DOHH2 (cell line): Measurements from ENCODE around the gene BCL2A1.

Experiments used
- H3F3A ChIP-seq: fragments of 200-600 bp; sonication (generic), shearing (Covaris generic); 2 replicates; pipeline ENCODE4 v1.6.0; 2016; ENCODE audit warnings: antibody characterized with exemption, mild to moderate bottlenecking; ENCODE audit not compliant: control insufficient read depth, insufficient read depth
- H3K27ac ChIP-seq: fragments of 200-600 bp; sonication (generic); 2 replicates; pipeline ENCODE4 v1.5.1; 2014; ENCODE audit warnings: low read depth, mild to moderate bottlenecking, low read length, moderate library complexity
- H3K27me3 ChIP-seq: fragments of 200-600 bp; sonication (generic); 2 replicates; pipeline ENCODE4 v1.6.1; 2014; ENCODE audit warnings: mild to moderate bottlenecking, low read length, mixed read lengths; ENCODE audit not compliant: control insufficient read depth
- H3K36me3 ChIP-seq: fragments of 200-600 bp; sonication (generic); 2 replicates; pipeline ENCODE4 v1.6.1; 2014; ENCODE audit warnings: mild to moderate bottlenecking, low read length, moderate library complexity, mixed read lengths; ENCODE audit not compliant: control insufficient read depth
- H3K4me1 ChIP-seq: fragments of 200-600 bp; sonication (generic); 2 replicates; pipeline ENCODE4 v1.6.1; 2014; ENCODE audit warnings: mild to moderate bottlenecking, low read length, mixed read lengths; ENCODE audit not compliant: control insufficient read depth
- H3K4me2 ChIP-seq: fragments of 200-600 bp; sonication (generic); 2 replicates; pipeline ENCODE4 v1.6.0; 2014; ENCODE audit warnings: mild to moderate bottlenecking, low read length, moderate library complexity
- H3K4me3 ChIP-seq: fragments of 200-600 bp; sonication (generic); 2 replicates; pipeline ENCODE4 v1.5.1; 2014; ENCODE audit warnings: mild to moderate bottlenecking, low read length, mixed read lengths
- H3K79me2 ChIP-seq: fragments of 200-600 bp; sonication (generic); 2 replicates; pipeline ENCODE4 v1.6.1; 2014; ENCODE audit warnings: mild to moderate bottlenecking, low read length, mixed read lengths; ENCODE audit not compliant: control insufficient read depth
- H3K9me2 ChIP-seq: fragments of 200-600 bp; sonication (generic); replicated peaks from 2 replicates; pipeline ENCODE4 v1.6.1; 2014; ENCODE audit warnings: mild to moderate bottlenecking, low read length, mixed read lengths; ENCODE audit not compliant: control insufficient read depth
- H3K9me3 ChIP-seq: fragments of 200-600 bp; sonication (generic); 2 replicates; pipeline ENCODE4 v1.6.1; 2014; ENCODE audit warnings: antibody characterized with exemption, low read length, mixed read lengths; ENCODE audit not compliant: control insufficient read depth, insufficient read depth
- H4K20me1 ChIP-seq: fragments of 200-600 bp; sonication (generic); 2 replicates; pipeline ENCODE4 v1.6.0; 2014; ENCODE audit warnings: low read depth, mild to moderate bottlenecking, antibody characterized with exemption, low read length, moderate library complexity; ENCODE audit not compliant: control insufficient read depth, insufficient read depth
- CTCF ChIP-seq: fragments of 200-600 bp; sonication (generic); IDR thresholded peaks from one replicate; pipeline ENCODE4 v1.5.1; 2014; ENCODE audit warnings: antibody characterized with exemption, mild to moderate bottlenecking, low read depth, low read length; ENCODE audit not compliant: poor library complexity, severe bottlenecking
- EZH2phosphoT487 ChIP-seq: fragments of 200-600 bp; sonication (generic); IDR thresholded peaks from 2 replicates; pipeline ENCODE4 v1.6.1; 2017; ENCODE audit warnings: borderline replicate concordance, mild to moderate bottlenecking, antibody characterized with exemption, low read length, moderate library complexity, mixed read lengths

Gene BCL2A1

GRCh38 chr15:79948095-79948695 is 22.8 kb downstream of the BCL2A1 start:
- Histone ChIP-seq H3K27ac (no peak overlapping the region), H3K9me3 (no peaks in the 10 kb centered on the region), H3K4me2 (no peak overlapping the region), H3K4me3 (no peak overlapping the region), H3K36me3 (no peaks in the 10 kb centered on the region), H4K20me1 (no peaks in the 10 kb centered on the region), H3K79me2 (no peaks in the 10 kb centered on the region), H3K9me2 (no peaks in the 10 kb centered on the region), H3F3A (no peaks in the 10 kb centered on the region), H3K27me3 (peaks cover 13% of the 10 kb centered on the region; the same call in 1 of the 2 replicates), H3K4me1 (peaks cover 3% of the 10 kb centered on the region; the same call in 1 of the 2 replicates)
- no peak for TF ChIP-seq EZH2phosphoT487
- TF ChIP-seq CTCF, result no peak

GRCh38 chr15:79947009-79947408 is 24.0 kb downstream of the BCL2A1 start:
- Histone ChIP-seq H3K27ac (no peak overlapping the region), H3K4me2 (no peak overlapping the region), H3K79me2 (no peaks in the 10 kb centered on the region), H3K36me3 (no peaks in the 10 kb centered on the region), H3K4me1 (0 out of 2 replicates have a peak, but pooled peaks cover 3% of the 10 kb centered on the region), H3K9me2 (no peaks in the 10 kb centered on the region), H3F3A (no peaks in the 10 kb centered on the region), H3K4me3 (no peak overlapping the region), H4K20me1 (no peaks in the 10 kb centered on the region), H3K9me3 (no peaks in the 10 kb centered on the region), H3K27me3 (peaks cover 17% of the 10 kb centered on the region)
- TF ChIP-seq CTCF (no peak), EZH2phosphoT487 (no peak)

GRCh38 chr15:79944622-79945021 is 26.4 kb downstream of the BCL2A1 start:
- TF ChIP-seq EZH2phosphoT487, result no peak
- no peak for TF ChIP-seq CTCF
- H3K4me2 ChIP-seq, result no peak overlapping the region
- no peaks in the 10 kb centered on the region for H3F3A ChIP-seq
- H3K27me3 ChIP-seq, result peaks cover 20% of the 10 kb centered on the region
- H3K79me2 ChIP-seq, result no peaks in the 10 kb centered on the region
- H3K4me1 ChIP-seq, result 0 out of 2 replicates have a peak, but pooled peaks cover 3% of the 10 kb centered on the region
- no peaks in the 10 kb centered on the region for H4K20me1 ChIP-seq
- H3K9me3 ChIP-seq, result no peaks in the 10 kb centered on the region
- no peak overlapping the region for H3K27ac ChIP-seq
- no peaks in the 10 kb centered on the region for H3K36me3 ChIP-seq
- no peaks in the 10 kb centered on the region for H3K9me2 ChIP-seq
- no peak overlapping the region for H3K4me3 ChIP-seq
